HL-60 (cell line): ENCODE results near the gene AEN.

Experiments used
- DNase-seq, 2 experiments: peaks; one replicate each; pipeline ENCODE4 v3.0.0-alpha.2; 2010 to 2020; ENCODE audit warnings: low read depth in 1 of 2, low spot score in 1 of 2
- H3K27ac ChIP-seq: fragments of 250-450 bp; sonication (Bioruptor Pico); replicated peaks from 2 replicates; pipeline ENCODE4 v1.5.1; 2020; ENCODE audit warnings: mild to moderate bottlenecking, moderate library complexity
- H3K27me3 ChIP-seq: fragments of 250-450 bp; sonication (Bioruptor Pico); 2 replicates; pipeline ENCODE4 v1.5.1; 2021; ENCODE audit warnings: mild to moderate bottlenecking, moderate library complexity; ENCODE audit not compliant: insufficient read depth, poor library complexity, severe bottlenecking
- H3K4me3 ChIP-seq: replicated peaks from 2 replicates; pipeline ENCODE4 v1.5.1; 2011; ENCODE audit warnings: mild to moderate bottlenecking, control low read depth, low read length; ENCODE audit not compliant: insufficient read depth
- GABPA ChIP-seq: IDR thresholded peaks from 2 replicates; pipeline ENCODE4 v1.6.1; 2012; ENCODE audit warnings: low read depth
- POLR2AphosphoS5 ChIP-seq: IDR thresholded peaks from 2 replicates; pipeline ENCODE4 v1.6.1; 2012; ENCODE audit warnings: low read depth
- SPI1 ChIP-seq: IDR thresholded peaks from 2 replicates; pipeline ENCODE4 v1.6.1; 2012; ENCODE audit warnings: low read depth, mild to moderate bottlenecking, borderline replicate concordance
- TF ChIP-seq, protein P1 (sequence below): IDR thresholded peaks from 2 replicates; pipeline ENCODE4 v1.6.1; 2012; ENCODE audit warnings: low read depth; ENCODE audit not compliant: insufficient replicate concordance
- TF ChIP-seq, protein P2 (sequence below): IDR thresholded peaks from one replicate; pipeline ENCODE4 v1.5.1; 2011; ENCODE audit warnings: low read length, control low read depth, inconsistent platforms; ENCODE audit not compliant: insufficient read depth

Gene AEN

DNA sequence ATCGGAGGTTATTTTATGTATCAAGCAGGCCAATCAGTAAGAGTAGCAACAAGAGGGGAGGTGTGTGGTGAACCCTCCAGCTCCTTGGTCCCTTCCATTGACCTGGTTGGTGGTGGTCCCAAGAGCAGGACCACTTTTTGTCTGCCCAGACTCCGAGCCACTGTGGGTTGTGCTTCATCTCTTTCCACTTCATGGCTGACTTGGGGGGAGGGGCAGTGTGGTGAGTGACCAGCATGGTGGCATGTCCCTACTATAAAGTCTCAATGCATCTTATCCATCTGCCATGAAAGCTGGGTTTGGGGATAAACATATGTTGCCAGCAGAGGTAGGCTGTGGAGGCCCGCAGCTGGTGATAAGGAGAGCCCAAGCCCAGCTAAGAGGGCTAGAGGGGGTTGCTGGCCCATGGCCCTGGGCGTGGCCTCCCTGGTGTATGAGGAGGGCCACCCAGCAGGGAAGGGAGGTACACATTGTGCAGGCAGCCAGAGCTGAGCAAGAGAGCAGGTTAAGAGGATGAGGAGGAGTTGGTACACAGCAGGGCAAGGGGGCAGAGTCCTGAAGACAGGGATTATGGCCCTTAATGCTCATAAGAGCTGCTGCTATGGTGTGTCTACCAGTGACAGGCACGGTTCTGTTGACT lies 7.0 kb downstream of the AEN start:
- Histone ChIP-seq H3K27me3 (no peaks in the 10 kb centered on the region), H3K4me3 (no peak overlapping the region), H3K27ac (no peak overlapping the region)
- no peak for DNase-seq
- TF ChIP-seq, protein P1, sequence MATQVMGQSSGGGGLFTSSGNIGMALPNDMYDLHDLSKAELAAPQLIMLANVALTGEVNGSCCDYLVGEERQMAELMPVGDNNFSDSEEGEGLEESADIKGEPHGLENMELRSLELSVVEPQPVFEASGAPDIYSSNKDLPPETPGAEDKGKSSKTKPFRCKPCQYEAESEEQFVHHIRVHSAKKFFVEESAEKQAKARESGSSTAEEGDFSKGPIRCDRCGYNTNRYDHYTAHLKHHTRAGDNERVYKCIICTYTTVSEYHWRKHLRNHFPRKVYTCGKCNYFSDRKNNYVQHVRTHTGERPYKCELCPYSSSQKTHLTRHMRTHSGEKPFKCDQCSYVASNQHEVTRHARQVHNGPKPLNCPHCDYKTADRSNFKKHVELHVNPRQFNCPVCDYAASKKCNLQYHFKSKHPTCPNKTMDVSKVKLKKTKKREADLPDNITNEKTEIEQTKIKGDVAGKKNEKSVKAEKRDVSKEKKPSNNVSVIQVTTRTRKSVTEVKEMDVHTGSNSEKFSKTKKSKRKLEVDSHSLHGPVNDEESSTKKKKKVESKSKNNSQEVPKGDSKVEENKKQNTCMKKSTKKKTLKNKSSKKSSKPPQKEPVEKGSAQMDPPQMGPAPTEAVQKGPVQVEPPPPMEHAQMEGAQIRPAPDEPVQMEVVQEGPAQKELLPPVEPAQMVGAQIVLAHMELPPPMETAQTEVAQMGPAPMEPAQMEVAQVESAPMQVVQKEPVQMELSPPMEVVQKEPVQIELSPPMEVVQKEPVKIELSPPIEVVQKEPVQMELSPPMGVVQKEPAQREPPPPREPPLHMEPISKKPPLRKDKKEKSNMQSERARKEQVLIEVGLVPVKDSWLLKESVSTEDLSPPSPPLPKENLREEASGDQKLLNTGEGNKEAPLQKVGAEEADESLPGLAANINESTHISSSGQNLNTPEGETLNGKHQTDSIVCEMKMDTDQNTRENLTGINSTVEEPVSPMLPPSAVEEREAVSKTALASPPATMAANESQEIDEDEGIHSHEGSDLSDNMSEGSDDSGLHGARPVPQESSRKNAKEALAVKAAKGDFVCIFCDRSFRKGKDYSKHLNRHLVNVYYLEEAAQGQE = no peak
- TF ChIP-seq GABPA (no peak), SPI1 (no peak), POLR2AphosphoS5 (no peak; the same call in 1 of the 2 replicates)
- TF ChIP-seq, protein P2, sequence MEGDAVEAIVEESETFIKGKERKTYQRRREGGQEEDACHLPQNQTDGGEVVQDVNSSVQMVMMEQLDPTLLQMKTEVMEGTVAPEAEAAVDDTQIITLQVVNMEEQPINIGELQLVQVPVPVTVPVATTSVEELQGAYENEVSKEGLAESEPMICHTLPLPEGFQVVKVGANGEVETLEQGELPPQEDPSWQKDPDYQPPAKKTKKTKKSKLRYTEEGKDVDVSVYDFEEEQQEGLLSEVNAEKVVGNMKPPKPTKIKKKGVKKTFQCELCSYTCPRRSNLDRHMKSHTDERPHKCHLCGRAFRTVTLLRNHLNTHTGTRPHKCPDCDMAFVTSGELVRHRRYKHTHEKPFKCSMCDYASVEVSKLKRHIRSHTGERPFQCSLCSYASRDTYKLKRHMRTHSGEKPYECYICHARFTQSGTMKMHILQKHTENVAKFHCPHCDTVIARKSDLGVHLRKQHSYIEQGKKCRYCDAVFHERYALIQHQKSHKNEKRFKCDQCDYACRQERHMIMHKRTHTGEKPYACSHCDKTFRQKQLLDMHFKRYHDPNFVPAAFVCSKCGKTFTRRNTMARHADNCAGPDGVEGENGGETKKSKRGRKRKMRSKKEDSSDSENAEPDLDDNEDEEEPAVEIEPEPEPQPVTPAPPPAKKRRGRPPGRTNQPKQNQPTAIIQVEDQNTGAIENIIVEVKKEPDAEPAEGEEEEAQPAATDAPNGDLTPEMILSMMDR = no peak

DNA sequence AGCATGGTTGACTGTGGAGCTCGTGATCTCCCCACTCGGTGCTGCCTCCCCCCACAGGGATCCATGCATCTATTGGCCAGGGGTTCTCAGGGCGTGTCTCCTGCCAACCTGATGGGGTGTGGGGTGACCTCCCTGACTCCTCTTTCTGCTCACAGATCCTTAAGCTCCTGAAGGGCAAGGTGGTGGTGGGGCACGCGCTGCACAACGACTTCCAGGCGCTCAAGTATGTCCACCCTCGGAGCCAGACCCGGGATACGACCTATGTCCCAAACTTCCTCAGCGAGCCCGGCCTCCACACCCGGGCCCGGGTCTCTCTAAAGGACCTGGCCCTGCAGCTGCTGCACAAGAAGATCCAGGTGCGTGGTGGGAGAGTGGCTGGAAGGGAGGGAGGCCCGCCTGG lies 7.9 kb downstream of the AEN start:
- TF ChIP-seq SPI1 = no peak
- Histone ChIP-seq H3K4me3 (no peak overlapping the region), H3K27me3 (no peaks in the 10 kb centered on the region), H3K27ac (no peak overlapping the region)
- DNase-seq = no peak

DNA sequence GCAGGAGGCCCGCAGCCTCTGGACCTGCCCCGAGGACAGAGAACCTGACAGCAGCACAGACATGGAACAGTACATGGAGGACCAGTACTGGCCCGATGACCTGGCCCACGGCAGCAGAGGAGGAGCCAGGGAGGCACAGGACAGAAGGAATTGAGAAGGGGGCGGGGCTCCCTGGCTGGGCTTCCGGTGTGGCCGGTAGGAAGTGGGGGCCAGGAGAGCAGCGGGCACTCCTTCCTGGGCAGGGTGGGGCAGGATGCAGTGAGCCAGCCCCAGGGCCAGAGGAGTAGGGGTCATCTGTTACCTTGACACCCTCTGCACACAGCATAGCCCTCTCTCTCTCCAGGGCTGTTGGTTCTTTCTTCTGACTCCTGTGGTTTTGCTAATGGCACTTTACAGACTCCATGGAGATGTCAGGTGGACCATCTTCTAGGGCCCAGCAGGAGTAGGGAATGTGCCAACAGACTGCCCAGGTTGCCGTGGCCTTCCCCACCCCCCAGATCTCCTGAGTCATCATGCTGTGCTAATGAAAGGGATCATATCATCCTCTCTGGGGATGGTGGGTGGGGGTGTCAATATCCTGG lies 9.1 kb downstream of the AEN start:
- no peak overlapping the region for H3K4me3 ChIP-seq
- H3K27me3 ChIP-seq = no peaks in the 10 kb centered on the region
- TF ChIP-seq, protein P1 = no peak
- TF ChIP-seq GABPA (no peak), POLR2AphosphoS5 (no peak)
- DNase-seq = no peak
- H3K27ac ChIP-seq = no peak overlapping the region

DNA sequence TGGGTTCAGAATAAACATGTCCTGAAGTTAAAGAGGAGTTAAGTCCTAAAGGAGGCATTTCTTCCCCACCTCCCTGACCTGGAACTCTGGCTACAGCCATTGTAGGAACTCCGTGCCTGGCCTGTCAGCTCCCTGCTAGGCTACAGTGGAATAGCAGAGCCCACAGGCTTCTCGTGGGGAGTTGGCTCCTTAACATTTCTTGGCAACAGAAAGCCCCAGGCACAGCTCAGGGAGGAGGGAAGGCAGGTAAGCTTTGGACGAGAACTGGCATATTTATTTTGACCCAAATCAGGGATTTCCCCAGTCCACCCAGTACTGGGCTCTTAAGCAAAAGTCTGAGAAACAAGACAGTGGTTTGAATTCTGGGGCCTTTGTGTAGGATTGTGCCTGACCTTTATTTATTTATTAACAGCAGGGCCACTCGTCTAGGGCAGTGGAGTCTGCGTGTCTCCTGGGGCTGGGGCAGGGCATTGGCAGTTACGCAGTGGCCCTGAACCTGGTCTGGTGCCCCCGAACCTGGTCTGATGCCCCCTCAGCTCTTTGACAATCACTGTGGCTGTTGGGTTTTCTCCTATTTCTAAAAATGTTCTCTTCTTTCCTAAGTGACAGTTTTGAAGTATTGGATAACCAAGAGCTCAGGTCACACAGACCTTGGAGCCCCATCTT lies 9.8 kb downstream of the AEN start:
- no peak for DNase-seq
- H3K27me3 ChIP-seq = no peaks in the 10 kb centered on the region
- no peak overlapping the region for H3K4me3 ChIP-seq
- H3K27ac ChIP-seq = no peak overlapping the region
- TF ChIP-seq, protein P1 = no peak
- no peak for TF ChIP-seq POLR2AphosphoS5
- TF ChIP-seq, protein P2 = no peak
- TF ChIP-seq SPI1 = no peak
- no peak for TF ChIP-seq GABPA
